H9 (cell line): Measurements from ENCODE around the gene VWA3A. TPM values are rescaled to one million over a fixed set of nuclear protein-coding genes. Genes with fewer than 3 reads are reported as not detected.
A peak's percentile ranks its signal among the peaks of the same experiment; 100 is the strongest.

Experiments
- DNase-seq: peaks from one replicate; pipeline ENCODE4 v3.0.0-alpha.2; 2017
- H2AFZ ChIP-seq: one replicate; pipeline ENCODE4 v1.6.1; 2013; ENCODE audit warnings: mild to moderate bottlenecking, low read length, control low read depth, moderate library complexity
- H2AK5ac ChIP-seq: 2 replicates; pipeline ENCODE4 v1.6.1; 2013; ENCODE audit warnings: low read length, control low read depth, mixed read lengths; ENCODE audit not compliant: insufficient read length
- H2BK120ac ChIP-seq: one replicate; pipeline ENCODE4 v1.6.1; 2013; ENCODE audit warnings: low read depth, mild to moderate bottlenecking, low read length, control low read depth, inconsistent platforms; ENCODE audit not compliant: poor library complexity, severe bottlenecking
- H2BK12ac ChIP-seq: 2 replicates; pipeline ENCODE4 v1.6.1; 2013; ENCODE audit warnings: low read length, control low read depth, mixed read lengths, low read depth; ENCODE audit not compliant: insufficient read length
- H2BK15ac ChIP-seq: 2 replicates; pipeline ENCODE4 v1.6.1; 2013; ENCODE audit warnings: low read depth, low read length, control low read depth
- H2BK20ac ChIP-seq: one replicate; pipeline ENCODE4 v1.6.1; 2013; ENCODE audit warnings: low read depth, mild to moderate bottlenecking, low read length, control low read depth, inconsistent platforms; ENCODE audit not compliant: poor library complexity, severe bottlenecking
- H2BK5ac ChIP-seq: 2 replicates; pipeline ENCODE4 v1.6.1; 2013; ENCODE audit warnings: low read length, control low read depth, mixed read lengths; ENCODE audit not compliant: insufficient read length
- H3K14ac ChIP-seq: 2 replicates; pipeline ENCODE4 v1.6.1; 2013; ENCODE audit warnings: low read length, control low read depth; ENCODE audit not compliant: insufficient read depth
- H3K18ac ChIP-seq: 2 replicates; pipeline ENCODE4 v1.6.1; 2013; ENCODE audit warnings: low read depth, mild to moderate bottlenecking, mixed read lengths, low read length, control low read depth; ENCODE audit not compliant: insufficient read length
- H3K23ac ChIP-seq: 2 replicates; pipeline ENCODE4 v1.6.1; 2013; ENCODE audit warnings: low read length, control low read depth, mixed read lengths, low read depth; ENCODE audit not compliant: insufficient read length
- H3K23me2 ChIP-seq: 2 replicates; pipeline ENCODE4 v1.6.1; 2013; ENCODE audit warnings: low read depth, mild to moderate bottlenecking, mixed read lengths, low read length, control low read depth; ENCODE audit not compliant: insufficient read length, poor library complexity, severe bottlenecking
- H3K27ac ChIP-seq: 2 replicates; pipeline ENCODE4 v1.5.1; 2013; ENCODE audit warnings: low read length, control low read depth, mixed read lengths, low read depth; ENCODE audit not compliant: insufficient read length
- H3K27me3 ChIP-seq: 2 replicates; pipeline ENCODE4 v1.6.1; 2013; ENCODE audit warnings: low read length, control low read depth, inconsistent platforms; ENCODE audit not compliant: insufficient read depth
- H3K4ac ChIP-seq: 2 replicates; pipeline ENCODE4 v1.6.1; 2013; ENCODE audit warnings: low read depth, mild to moderate bottlenecking, control low read depth, inconsistent platforms, low read length, moderate library complexity
- H3K4me1 ChIP-seq: 2 replicates; pipeline ENCODE4 v1.6.1; 2013; ENCODE audit warnings: low read length, control low read depth, inconsistent platforms; ENCODE audit not compliant: insufficient read depth
- H3K4me2 ChIP-seq: 2 replicates; pipeline ENCODE4 v1.6.1; 2013; ENCODE audit warnings: low read length, control low read depth, mixed read lengths; ENCODE audit not compliant: insufficient read length, insufficient read depth
- H3K56ac ChIP-seq: 2 replicates; pipeline ENCODE4 v1.6.1; 2013; ENCODE audit warnings: low read depth, mild to moderate bottlenecking, mixed read lengths, low read length, control low read depth; ENCODE audit not compliant: insufficient read length
- H3K79me1 ChIP-seq: 2 replicates; pipeline ENCODE4 v1.6.1; 2013; ENCODE audit warnings: low read depth, mild to moderate bottlenecking, moderate library complexity, low read length, control low read depth, inconsistent platforms; ENCODE audit not compliant: insufficient read depth, poor library complexity, severe bottlenecking
- H3K79me2 ChIP-seq: 2 replicates; pipeline ENCODE4 v1.6.1; 2013; ENCODE audit warnings: low read length, control low read depth, inconsistent platforms; ENCODE audit not compliant: insufficient read depth
- H3K9ac ChIP-seq: 2 replicates; pipeline ENCODE4 v1.6.1; 2013; ENCODE audit warnings: low read length, control low read depth, mixed read lengths; ENCODE audit not compliant: insufficient read length; ENCODE audit errors: extremely low read depth
- H3K9me3 ChIP-seq: one replicate; pipeline ENCODE4 v1.6.1; 2013; ENCODE audit warnings: low read depth, low read length, inconsistent platforms; ENCODE audit not compliant: control insufficient read depth
- H3T11ph ChIP-seq: one replicate; pipeline ENCODE4 v1.6.1; 2013; ENCODE audit warnings: mild to moderate bottlenecking, low read length, control low read depth, inconsistent platforms
- H4K20me1 ChIP-seq: one replicate; pipeline ENCODE4 v1.6.1; 2013; ENCODE audit not compliant: control insufficient read depth, insufficient read length, insufficient read depth
- H4K5ac ChIP-seq: 2 replicates; pipeline ENCODE4 v1.6.1; 2013; ENCODE audit warnings: low read depth, mild to moderate bottlenecking, mixed read lengths, low read length, control low read depth; ENCODE audit not compliant: insufficient read length
- H4K8ac ChIP-seq: replicated peaks from 2 replicates; pipeline ENCODE4 v1.6.1; 2013; ENCODE audit warnings: low read length, control low read depth, mixed read lengths, low read depth; ENCODE audit not compliant: insufficient read length
- H4K91ac ChIP-seq: 2 replicates; pipeline ENCODE4 v1.6.1; 2013; ENCODE audit warnings: low read depth, mild to moderate bottlenecking, moderate library complexity, mixed read lengths, low read length, control low read depth; ENCODE audit not compliant: insufficient read length
- H3K27ac Mint-ChIP-seq, 3 experiments: 2 replicates in 2 of 3; 3 replicates in 1 of 3; pipeline ENCODE4 v1.8.0; 2020 to 2021; ENCODE audit warnings: mixed read lengths in 3 of 3, mild to moderate bottlenecking in 1 of 3, moderate library complexity in 1 of 3
- H3K27me3 Mint-ChIP-seq: 2 replicates; pipeline ENCODE4 v1.8.0; 2021; ENCODE audit warnings: low read depth, mild to moderate bottlenecking, moderate library complexity, mixed read lengths
- H3K36me3 Mint-ChIP-seq, 3 experiments: 2 replicates in 2 of 3; 3 replicates in 1 of 3; pipeline ENCODE4 v1.8.0; 2020 to 2021; ENCODE audit warnings: low read depth in 3 of 3, mixed read lengths in 3 of 3; ENCODE audit not compliant: insufficient read depth in 1 of 3
- H3K4me1 Mint-ChIP-seq, 2 experiments: 2 replicates each; pipeline ENCODE4 v1.8.0; 2020; ENCODE audit warnings: mixed read lengths in 2 of 2
- H3K4me3 Mint-ChIP-seq, 2 experiments: 2 replicates in 1 of 2; 3 replicates in 1 of 2; pipeline ENCODE4 v1.8.0; 2020 to 2021; ENCODE audit warnings: mild to moderate bottlenecking in 2 of 2, mixed read lengths in 2 of 2, moderate library complexity in 1 of 2
- H3K9me3 Mint-ChIP-seq, 2 experiments: 2 replicates in 1 of 2; 3 replicates in 1 of 2; pipeline ENCODE4 v1.8.0; 2020; ENCODE audit warnings: mild to moderate bottlenecking in 2 of 2, mixed read lengths in 2 of 2, moderate library complexity in 1 of 2
- CTCF ChIP-seq: fragments of 200-600 bp; sonication (generic); conservative IDR thresholded peaks from 3 replicates; pipeline ENCODE4 v1.8.0; 2021; ENCODE audit warnings: antibody characterized with exemption, mild to moderate bottlenecking
- WGBS: extraction: QIAGEN DNeasy Blood & Tissue Kit; methylation state at CpG from one replicate; pipeline ENCODE4 v1.1.7; 2013; ENCODE audit warnings: missing lambda C conversion rate, low lambda C conversion rate, mixed read lengths; ENCODE audit not compliant: insufficient read length; ENCODE audit errors: extremely low coverage; 5-methylcytosine and 5-hydroxymethylcytosine counted together
- total RNA-seq: library from RNA; stranded (reverse); gene quantifications from 2 replicates; pipeline ENCODE4 v1.2.1, GENCODE V29; 2021

VWA3A gene
- total RNA-seq, 1 experiment from 2014 or later: not detected

DNA sequence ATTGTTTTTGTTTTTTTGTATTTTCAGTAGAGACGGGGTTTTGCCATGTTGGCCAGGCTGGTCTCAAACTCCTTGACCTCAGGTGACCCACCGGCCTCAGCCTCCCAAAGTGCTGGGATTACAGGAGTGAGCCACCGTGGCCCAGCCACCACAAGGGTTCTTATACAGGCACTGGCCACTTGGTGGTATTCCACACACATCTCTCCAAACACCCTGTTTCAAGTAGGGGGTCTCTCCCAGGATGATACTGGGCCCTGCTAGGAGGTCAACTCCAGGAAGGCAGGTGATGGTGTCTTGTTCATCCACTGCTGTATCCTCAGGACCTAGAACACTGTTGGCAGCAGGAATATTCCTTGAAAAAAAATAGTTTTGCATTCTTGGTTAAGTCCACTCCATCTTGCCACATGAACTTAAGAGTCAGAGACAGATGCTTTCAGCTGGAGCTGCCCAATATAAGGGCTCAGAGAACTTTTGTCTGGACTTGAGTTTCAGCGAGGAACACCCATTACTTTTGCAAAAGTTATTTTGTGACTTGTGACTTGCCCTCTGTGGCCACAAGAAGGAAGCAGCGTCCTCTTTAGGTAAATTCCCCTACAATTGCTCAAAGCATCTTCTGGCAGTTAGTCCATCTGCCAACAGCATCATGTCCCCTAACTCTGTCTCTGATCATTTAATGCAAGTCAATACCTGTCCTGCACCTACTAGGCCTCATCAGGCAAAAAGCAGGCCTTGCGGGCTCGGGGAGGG, 106.4 kb downstream of the VWA3A start:
- Mint-ChIP-seq H3K27ac (peak overlapping the region in 1 of 3 experiments; percentile 91; a peak in 3 of 7 replicates), H3K4me3 (no peak overlapping the region), H3K36me3 (peaks cover 0 to 2% (median 0%) of the 10 kb centered on the region in 3 experiments; a peak in 1 of 7 replicates), H3K9me3 (peaks cover 3 to 4% of the 10 kb centered on the region in 2 experiments; a peak in 3 of 5 replicates), H3K27me3 (peaks cover 2% of the 10 kb centered on the region; the same call in 1 of the 2 replicates), H3K4me1 (peaks cover 12% of the 10 kb centered on the region in 2 experiments)
- H2AFZ ChIP-seq: no peak overlapping the region
- no peaks in the 10 kb centered on the region for H3K4me1 ChIP-seq
- H3K9ac ChIP-seq: no peak overlapping the region
- no peak overlapping the region for H4K5ac ChIP-seq
- no peak overlapping the region for H3K4ac ChIP-seq
- TF ChIP-seq CTCF: no peak; the same call in 2 of the 3 replicates
- H3K9me3 ChIP-seq: no peaks in the 10 kb centered on the region
- H3K14ac ChIP-seq: no peak overlapping the region
- DNase-seq: peak; percentile 31
- no peaks in the 10 kb centered on the region for H3K27me3 ChIP-seq
- no peak overlapping the region for H3K56ac ChIP-seq
- no peak overlapping the region for H2BK12ac ChIP-seq
- H2BK20ac ChIP-seq: no peak overlapping the region
- no peak overlapping the region for H3K27ac ChIP-seq
- H4K8ac ChIP-seq: no peak overlapping the region
- H2BK15ac ChIP-seq: no peak overlapping the region
- no peak overlapping the region for H2BK120ac ChIP-seq
- no peaks in the 10 kb centered on the region for H3K79me2 ChIP-seq
- H3K4me2 ChIP-seq: no peak overlapping the region
- H3K79me1 ChIP-seq: no peaks in the 10 kb centered on the region
- H2AK5ac ChIP-seq: no peak overlapping the region
- H2BK5ac ChIP-seq: no peak overlapping the region
- no peaks in the 10 kb centered on the region for H4K20me1 ChIP-seq
- no peak overlapping the region for H3K18ac ChIP-seq
- no peak overlapping the region for H4K91ac ChIP-seq
- no CpG with 5 or more reads among the region's 7 CpGs for WGBS
- no peak overlapping the region for H3K23ac ChIP-seq
- H3K23me2 ChIP-seq: no peaks in the 10 kb centered on the region
- H3T11ph ChIP-seq: no peak overlapping the region
